Epithelial cell of prostate (primary cell): Measurements from ENCODE around the gene NOL9.

Experiments used
- DNase-seq: peaks from one replicate; pipeline ENCODE4 v3.0.0-alpha.2; 2011; ENCODE audit warnings: low read depth, low spot score
- H3K27ac ChIP-seq: fragments of 450-650 bp; 2 replicates; pipeline ENCODE4 v1.5.1; 2017; ENCODE audit warnings: mild to moderate bottlenecking

NOL9 gene

GRCh38 chr1:6475381-6476133 is 78.8 kb downstream of the NOL9 start:
- peak overlapping the region; percentile 42 for H3K27ac ChIP-seq

GRCh38 chr1:6474815-6475282 is 79.5 kb downstream of the NOL9 start:
- H3K27ac ChIP-seq = no peak overlapping the region
- no peak for DNase-seq

More at GRCh38 chr1:6475381-6476133, 78.8 kb downstream of the NOL9 start:
- no peak for DNase-seq

- no peak overlapping the region for H3K27ac ChIP-seq
- no peak for DNase-seq
These were observed 80.1 kb downstream of the NOL9 start for GRCh38 chr1:6473974-6474814.

GRCh38 chr1:6473156-6473555 is 81.2 kb downstream of the NOL9 start:
- H3K27ac ChIP-seq = peak overlapping the region; percentile 61

GRCh38 chr1:6472391-6472790 is 81.9 kb downstream of the NOL9 start:
- no peak for DNase-seq

More at GRCh38 chr1:6473156-6473555, 81.2 kb downstream of the NOL9 start:
- DNase-seq = no peak

GRCh38 chr1:6471970-6472368 is 82.3 kb downstream of the NOL9 start:
- DNase-seq = peak; percentile 65
- peak overlapping the region; percentile 61 for H3K27ac ChIP-seq

More at GRCh38 chr1:6472391-6472790, 81.9 kb downstream of the NOL9 start:
- H3K27ac ChIP-seq = peak overlapping the region; percentile 61
